HTERT RPE-1 (cell line): Measurements from ENCODE around the gene SLC46A3.
"Not testable (repeated sequence)": the region's sequence is repeated elsewhere in the genome, so short reads cannot be mapped to it uniquely, and the experiment has no call there.

ENCODE experiments used
- in situ Hi-C: fragments of 300-500 bp; cut with MboI; formaldehyde crosslinking; loops from 4 replicates; pipeline ENCODE4 v1.14.3; 2020; ENCODE audit warnings: low sequenced_read_pairs

The SLC46A3 gene

GRCh38 chr13:28718543-28719226, at the start of gene SLC46A3:
Gene SLC46A3 (minus strand): TSS chr13:28718970. CDS start chr13:28717998, 972 bp downstream.
- in situ Hi-C loops = no loop called here

DNA sequence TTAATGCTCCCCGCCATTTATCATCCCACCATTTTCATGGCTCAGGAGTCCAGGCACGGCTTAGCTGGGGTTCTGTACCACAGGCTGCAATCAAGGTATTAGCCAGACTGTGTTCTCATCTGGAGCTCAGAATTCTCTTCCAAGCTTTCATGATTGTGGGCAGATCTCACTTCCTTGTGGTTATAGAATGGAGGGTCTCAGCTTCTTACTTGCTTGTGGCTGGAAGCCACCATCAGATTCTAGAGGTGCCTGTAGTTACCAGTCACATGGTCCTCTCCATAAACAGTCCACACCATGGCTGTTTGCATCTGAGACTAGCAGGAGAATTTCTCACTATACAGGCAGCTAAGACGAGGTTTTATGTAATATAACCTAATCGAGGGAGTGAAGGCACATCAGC, 45.1 kb upstream of the SLC46A3 start:
- in situ Hi-C loops = no loop called here

- in situ Hi-C loops = no loop called here
Observed at GRCh38 chr13:28761586-28761985, 42.8 kb upstream of the SLC46A3 start.

DNA sequence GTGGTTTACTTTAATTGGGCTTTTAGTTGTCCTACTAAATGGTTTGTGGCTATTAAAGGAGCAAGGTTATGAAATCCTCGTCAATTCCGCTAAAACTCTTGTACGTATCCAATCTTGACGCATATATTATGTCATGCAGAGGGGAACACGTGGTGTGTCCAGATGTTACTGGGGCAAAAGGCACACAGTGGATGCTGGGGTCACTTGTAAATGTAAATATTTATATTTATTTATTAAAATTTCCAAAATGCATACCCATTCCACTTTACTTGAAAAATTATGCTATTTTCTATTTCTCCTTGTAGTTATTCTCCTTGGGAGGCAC, 36.7 kb upstream of the SLC46A3 start:
- in situ Hi-C loops = no loop called here

GRCh38 chr13:28754698-28755545, 36.2 kb upstream of the SLC46A3 start:
- in situ Hi-C loops = no loop called here

DNA sequence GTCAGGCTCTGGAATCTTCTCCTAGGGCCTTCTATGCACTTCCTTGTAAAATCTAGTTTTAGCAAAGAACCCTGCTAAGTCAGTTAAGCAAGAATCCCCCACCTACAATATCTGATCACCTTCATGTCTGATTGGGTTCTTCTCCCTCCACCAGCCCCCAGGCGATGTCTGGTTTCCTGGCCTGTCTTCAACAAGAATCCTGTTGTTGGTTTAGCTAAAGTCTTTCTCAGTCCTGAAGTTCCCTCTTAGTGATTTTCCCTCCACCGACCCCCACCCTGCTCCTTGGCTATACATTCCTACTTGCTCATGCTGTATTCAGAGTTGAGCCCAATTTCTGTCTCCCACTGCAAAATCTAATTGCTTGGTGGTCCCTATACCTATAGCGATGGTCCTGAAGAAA, 35.2 kb upstream of the SLC46A3 start:
- in situ Hi-C loops = no loop called here

DNA sequence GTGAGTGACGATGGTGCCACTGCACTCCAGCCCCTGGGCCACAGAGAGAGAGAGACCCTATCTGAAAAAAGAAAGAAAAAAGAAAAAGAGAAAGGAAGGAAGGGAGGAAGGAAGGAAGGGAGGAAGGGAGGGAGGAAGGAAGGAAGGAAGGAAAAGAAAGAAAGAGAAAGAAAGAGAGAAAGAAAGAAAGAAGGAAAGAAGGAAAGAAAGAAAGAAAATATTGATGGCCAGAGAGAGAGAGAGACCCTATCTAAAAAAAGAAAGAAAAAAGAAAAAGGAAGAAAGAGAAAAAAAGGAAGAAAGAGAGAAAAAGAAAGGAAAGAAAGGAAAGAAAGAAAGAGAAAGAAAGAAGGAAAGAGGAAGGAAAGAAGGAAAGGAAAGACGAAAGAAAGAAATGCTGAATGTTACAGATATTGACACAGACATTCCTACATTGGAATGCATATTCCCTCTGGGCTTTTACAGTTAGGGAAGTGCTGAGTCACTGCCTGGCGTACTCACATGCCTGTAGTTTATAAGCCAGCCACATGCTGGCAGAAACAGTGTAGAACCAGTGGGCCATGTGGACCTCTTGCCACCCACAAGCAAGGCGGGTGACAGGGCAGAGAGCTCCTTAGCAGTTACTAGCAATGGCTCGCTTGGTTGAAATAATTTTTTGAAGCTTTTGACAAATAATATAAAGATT, 34.6 kb upstream of the SLC46A3 start:
- in situ Hi-C loops = no loop called here

DNA sequence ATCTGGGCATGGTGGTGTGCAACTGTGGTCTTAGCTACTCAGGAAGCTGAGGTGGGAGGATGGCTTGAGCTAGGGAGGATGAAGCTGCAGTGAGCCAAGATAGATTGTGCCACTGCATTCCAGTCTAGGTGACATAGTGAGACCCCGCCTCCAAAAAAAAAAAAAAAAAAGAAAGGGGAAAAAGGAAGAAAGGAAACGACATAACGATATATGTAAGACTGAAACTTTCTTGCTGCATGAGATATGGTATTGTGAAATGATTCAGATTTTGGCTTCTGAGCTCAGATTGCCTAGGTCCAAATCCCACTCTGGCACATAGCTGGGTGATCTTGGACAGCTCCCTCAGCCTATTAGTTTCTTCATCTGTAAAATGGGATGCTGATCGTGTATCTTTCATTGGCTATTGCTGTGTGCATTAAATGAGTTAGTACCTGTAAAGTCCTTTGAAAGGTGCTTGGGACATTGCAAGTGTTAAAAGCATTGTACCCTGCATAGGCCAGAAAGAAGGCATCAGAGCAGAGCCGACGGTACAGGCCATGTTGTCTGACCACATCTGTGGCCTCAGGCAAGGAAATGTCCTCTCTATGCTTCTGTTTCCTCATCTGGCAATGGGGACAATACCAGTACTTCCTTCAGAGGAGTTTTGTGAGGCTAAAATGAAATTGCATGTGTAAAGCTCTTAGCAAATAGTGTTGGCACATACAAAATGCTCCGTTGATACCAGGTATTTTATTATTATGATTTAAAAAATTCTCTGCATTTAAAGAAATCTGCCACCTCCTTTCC, 32.6 kb upstream of the SLC46A3 start:
- in situ Hi-C loops = no loop called here

DNA sequence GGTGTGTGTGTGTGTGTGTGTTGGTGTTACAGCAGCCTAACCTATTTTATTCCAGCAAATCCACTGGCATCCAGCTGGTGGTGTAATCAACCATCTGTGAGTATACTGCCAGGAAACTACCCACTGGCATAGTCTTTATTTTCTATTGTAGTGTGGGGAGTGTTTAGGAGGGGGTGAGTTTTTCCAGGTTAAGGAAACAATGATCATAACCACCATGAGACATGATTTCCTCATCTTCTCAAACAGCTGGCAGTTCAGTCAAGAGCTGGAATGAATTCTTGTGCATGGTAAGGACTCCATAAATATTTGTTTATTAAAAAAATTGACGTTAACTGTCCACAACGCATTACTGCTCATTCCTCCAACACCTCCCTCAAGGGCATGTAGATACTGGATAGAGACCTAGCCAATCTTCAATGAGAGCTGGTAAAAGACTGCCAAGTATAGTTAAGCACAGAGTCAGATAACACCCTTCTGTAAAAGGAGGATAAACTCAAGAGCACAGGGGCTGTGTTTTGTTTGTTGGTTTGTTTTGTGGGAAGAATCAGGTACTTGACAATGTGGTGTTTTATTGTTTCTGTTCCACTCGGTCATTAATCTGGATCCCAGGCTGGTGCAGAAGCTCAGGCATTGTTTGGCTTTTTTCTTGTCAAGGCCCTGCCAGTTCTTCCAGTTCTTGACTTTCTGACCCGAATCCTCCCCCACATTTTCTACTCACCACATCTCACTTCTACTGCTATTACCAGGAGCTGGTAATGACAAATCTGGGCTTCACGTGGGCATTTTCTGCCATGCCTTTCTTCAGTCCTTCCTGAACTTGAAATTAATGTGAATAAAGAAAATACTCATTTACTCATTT, 31.6 kb upstream of the SLC46A3 start:
- in situ Hi-C loops = no loop called here

GRCh38 chr13:28747851-28748250, 29.1 kb upstream of the SLC46A3 start:
- in situ Hi-C loops = no loop called here

DNA sequence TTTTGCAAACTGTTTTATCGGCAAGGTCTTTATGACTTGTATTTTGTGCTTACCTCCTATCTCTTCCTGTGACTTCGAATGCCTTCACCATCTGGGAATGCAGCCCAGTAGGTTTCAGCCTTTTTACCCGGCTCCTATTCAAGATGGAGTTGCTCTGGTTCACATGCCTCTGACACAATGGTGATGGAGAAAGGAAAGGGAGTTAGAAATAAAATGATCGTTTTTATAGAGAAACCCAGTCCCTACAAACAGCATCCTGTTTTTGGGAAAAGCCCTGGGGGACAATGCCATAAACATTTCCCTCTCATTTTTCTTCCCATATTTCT, 27.5 kb upstream of the SLC46A3 start:
- in situ Hi-C loops = no loop called here

DNA sequence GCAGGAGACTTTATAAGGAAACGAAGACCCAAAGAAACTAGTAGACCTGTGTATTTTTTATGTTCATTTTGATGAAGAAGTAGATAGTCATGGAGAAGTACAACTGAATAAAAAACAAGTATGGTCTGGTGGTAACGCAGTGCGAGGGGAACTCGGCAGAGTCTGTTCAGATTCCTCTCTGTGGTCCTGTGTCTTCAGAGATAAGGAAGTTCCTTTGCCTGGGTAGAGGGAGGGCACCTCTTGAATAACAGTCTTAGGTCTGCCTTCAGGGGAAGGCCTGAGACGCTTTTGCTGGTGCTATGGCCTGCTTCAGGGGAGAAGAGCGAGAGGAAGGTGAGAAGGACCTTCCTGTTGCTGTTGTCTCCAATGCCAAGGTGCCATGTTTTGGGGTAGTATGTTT, 25.9 kb upstream of the SLC46A3 start:
- in situ Hi-C loops = no loop called here

GRCh38 chr13:28744091-28744536, 25.3 kb upstream of the SLC46A3 start:
- in situ Hi-C loops = no loop called here

GRCh38 chr13:28743499-28744083, 24.8 kb upstream of the SLC46A3 start:
- in situ Hi-C loops = no loop called here

- in situ Hi-C loops = no loop called here
Observed at GRCh38 chr13:28743020-28743419, 24.2 kb upstream of the SLC46A3 start.

- in situ Hi-C loops = not testable (repeated sequence)
Observed at GRCh38 chr13:28742445-28742844, 23.7 kb upstream of the SLC46A3 start.

- in situ Hi-C loops = no loop called here
Observed at GRCh38 chr13:28741084-28741491, 22.3 kb upstream of the SLC46A3 start.

DNA sequence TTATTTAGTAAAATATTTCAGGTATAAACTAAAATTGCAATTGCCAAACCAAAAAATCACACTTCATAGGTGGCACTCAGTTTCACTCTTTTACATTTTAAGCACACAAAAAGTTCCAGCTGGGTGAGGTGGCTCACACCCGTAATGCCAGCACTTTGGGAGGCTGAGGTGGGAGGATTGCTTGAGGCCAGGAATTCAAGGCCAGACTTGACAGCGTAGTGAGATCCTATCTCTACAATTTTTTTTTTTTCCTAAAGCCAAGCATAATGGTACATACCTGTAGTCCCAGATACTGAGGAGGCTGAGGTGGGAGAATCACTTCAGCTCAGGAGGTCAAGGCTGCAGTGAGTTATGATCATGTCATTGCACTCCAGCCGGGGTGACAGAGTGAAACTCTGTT, 20.6 kb upstream of the SLC46A3 start:
- in situ Hi-C loops = no loop called here

- in situ Hi-C loops = no loop called here
Observed at GRCh38 chr13:28735481-28736029, 16.8 kb upstream of the SLC46A3 start.

DNA sequence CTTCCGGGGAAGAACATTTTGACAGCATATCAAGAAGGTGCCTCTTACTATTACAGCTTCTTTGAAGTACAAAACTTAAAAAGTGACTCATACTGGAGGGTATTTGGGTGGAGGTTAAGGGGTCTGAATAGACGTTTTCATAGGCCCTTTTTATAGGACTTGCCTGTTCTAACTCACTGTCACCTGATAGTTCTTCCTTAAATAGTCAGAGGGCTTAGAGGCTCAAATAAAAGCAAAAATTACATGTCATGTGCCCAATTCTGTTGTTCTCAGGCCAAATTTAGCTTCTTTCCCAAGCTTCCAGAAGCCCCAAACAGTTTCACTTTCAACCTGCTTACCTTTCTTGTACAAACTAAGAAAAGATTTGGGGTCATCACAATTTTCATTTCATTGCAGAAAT, 16.1 kb upstream of the SLC46A3 start:
- in situ Hi-C loops = no loop called here
